ENCODE results near the gene MFNG. TPM values are rescaled to one million over a fixed set of nuclear protein-coding genes. Genes with fewer than 3 reads are reported as not detected.

MFNG gene
- total RNA-seq, 3 donors from 2014 or later: 11.3 to 16.1 (median 13.7) TPM

GRCh38 chr22:37515901-37516300 lies 29.7 kb upstream of the MFNG start:
- DNase-seq: peak in 1 of 3 donors; percentile 47
- intact Hi-C loops (cut with DNase I, micrococcal nuclease): no loop called here
- H3K4me1 ChIP-seq (ENCODE audit: low read depth): peaks cover 20% of the 10 kb centered on the region
- TF ChIP-seq CTCF (IDR thresholded peaks at IDR 0.05): no peak
- no peaks in the 10 kb centered on the region for H3K36me3 ChIP-seq (ENCODE audit: low read depth)
- ATAC-seq: no peak
- H3K4me3 ChIP-seq: no peak overlapping the region
- no peaks in the 10 kb centered on the region for H3K9me3 ChIP-seq

- H3K9me3 ChIP-seq: no peaks in the 10 kb centered on the region
- H3K4me1 ChIP-seq (ENCODE audit: low read depth): peaks cover 14% of the 10 kb centered on the region
- H3K4me3 ChIP-seq: no peak overlapping the region
- peak in 1 of 3 donors; percentile 42 for DNase-seq
- no peaks in the 10 kb centered on the region for H3K36me3 ChIP-seq (ENCODE audit: low read depth)
- TF ChIP-seq CTCF (IDR thresholded peaks at IDR 0.05): no peak
- no peak for ATAC-seq
- intact Hi-C loops (cut with DNase I, micrococcal nuclease): no loop called here
These were observed 28.4 kb upstream of the MFNG start for GRCh38 chr22:37514526-37515051.

- H3K4me3 ChIP-seq: no peak overlapping the region
- peak in 1 of 3 donors; percentile 9 for DNase-seq
- intact Hi-C loops (cut with DNase I, micrococcal nuclease): no loop called here
- no peaks in the 10 kb centered on the region for H3K9me3 ChIP-seq
- no peak for ATAC-seq
- TF ChIP-seq CTCF (IDR thresholded peaks at IDR 0.05): no peak
- peaks cover 25% of the 10 kb centered on the region for H3K4me1 ChIP-seq (ENCODE audit: low read depth)
- no peaks in the 10 kb centered on the region for H3K36me3 ChIP-seq (ENCODE audit: low read depth)
These were observed 25.4 kb upstream of the MFNG start for GRCh38 chr22:37511395-37512104.

GRCh38 chr22:37510091-37510490 lies 23.9 kb upstream of the MFNG start:
- no peak for TF ChIP-seq CTCF (IDR thresholded peaks at IDR 0.05)
- DNase-seq (no peak), ATAC-seq (no peak)
- intact Hi-C loops (cut with DNase I, micrococcal nuclease): no loop called here
- Histone ChIP-seq H3K4me1 (ENCODE audit: low read depth) (peaks cover 25% of the 10 kb centered on the region), H3K36me3 (ENCODE audit: low read depth) (no peaks in the 10 kb centered on the region), H3K9me3 (no peaks in the 10 kb centered on the region), H3K4me3 (no peak overlapping the region)

GRCh38 chr22:37509059-37509860 lies 23.1 kb upstream of the MFNG start:
- H3K36me3 ChIP-seq (ENCODE audit: low read depth): no peaks in the 10 kb centered on the region
- DNase-seq: peak in 1 of 3 donors; percentile 55
- ATAC-seq: no peak
- intact Hi-C loops (cut with DNase I, micrococcal nuclease): no loop called here
- H3K4me3 ChIP-seq: no peak overlapping the region
- TF ChIP-seq CTCF (IDR thresholded peaks at IDR 0.05): no peak
- no peaks in the 10 kb centered on the region for H3K9me3 ChIP-seq
- H3K4me1 ChIP-seq (ENCODE audit: low read depth): peaks cover 28% of the 10 kb centered on the region

Measured in mucosa of descending colon (tissue), 3 donors.